GM12872 (cell line): ENCODE results near the gene R3HCC1L.

Experiments used
- CTCF ChIP-seq: IDR thresholded peaks from 3 replicates; pipeline ENCODE4 v1.5.1; 2011; ENCODE audit warnings: low read depth, mild to moderate bottlenecking, low read length, moderate library complexity; ENCODE audit not compliant: insufficient read depth

Gene R3HCC1L

GRCh38 chr10:98195120-98195519, 60.7 kb downstream of the R3HCC1L start:
- no peak for TF ChIP-seq CTCF

GRCh38 chr10:98196985-98197384, 62.5 kb downstream of the R3HCC1L start:
- no peak for TF ChIP-seq CTCF

- TF ChIP-seq CTCF, result no peak
Observed at GRCh38 chr10:98201760-98202159, 67.3 kb downstream of the R3HCC1L start.

- TF ChIP-seq CTCF, result no peak
Observed at GRCh38 chr10:98202378-98202777, 67.9 kb downstream of the R3HCC1L start.

- no peak for TF ChIP-seq CTCF
Observed at GRCh38 chr10:98205351-98205750, 70.9 kb downstream of the R3HCC1L start.

- TF ChIP-seq CTCF, result no peak
Observed at GRCh38 chr10:98208925-98209324, 74.5 kb downstream of the R3HCC1L start.

- no peak for TF ChIP-seq CTCF
Observed at GRCh38 chr10:98209441-98209840, 75.0 kb downstream of the R3HCC1L start.

GRCh38 chr10:98212196-98212595, 77.7 kb downstream of the R3HCC1L start:
- TF ChIP-seq CTCF, result no peak
